Tibial nerve (tissue), 3 donors: ENCODE data around the gene DNAJC11.

Source experiments
- CTCF ChIP-seq, 5 experiments: fragments of 200-600 bp in 3 of 5; fragments of 450-650 bp in 2 of 5; sonication (generic) in 3 of 5; IDR thresholded peaks; one replicate each; pipeline ENCODE4 v1.5.1; 2016 to 2019; ENCODE audit warnings: antibody characterized with exemption in 5 of 5, mild to moderate bottlenecking in 3 of 5, moderate library complexity in 2 of 5
- POLR2A ChIP-seq, 2 donors: fragments of 450-650 bp; IDR thresholded peaks; one replicate each; pipeline ENCODE4 v1.6.1; 2017; ENCODE audit warnings: antibody characterized with exemption in 2 of 2, mild to moderate bottlenecking in 2 of 2, moderate library complexity in 2 of 2

GRCh38 chr1:6666696-6667095, 34.9 kb downstream of the DNAJC11 start:
- TF ChIP-seq POLR2A (IDR thresholded peaks at IDR 0.05) (no peak), CTCF (IDR thresholded peaks at IDR 0.05) (no peak)
